Activated CD4-positive, alpha-beta T cell treated with anti-CD3 and anti-CD28 coated beads, Interleukin-2, amount 50 U/mL, for 4 hours (primary cell): ENCODE measurements around the gene INO80C.
A peak's percentile ranks its signal among the peaks of the same experiment; 100 is the strongest.

Experiments
- DNase-seq, 2 experiments: peaks; one replicate each; pipeline ENCODE4 v3.0.0-alpha.2; 2020

The INO80C gene, protein sequence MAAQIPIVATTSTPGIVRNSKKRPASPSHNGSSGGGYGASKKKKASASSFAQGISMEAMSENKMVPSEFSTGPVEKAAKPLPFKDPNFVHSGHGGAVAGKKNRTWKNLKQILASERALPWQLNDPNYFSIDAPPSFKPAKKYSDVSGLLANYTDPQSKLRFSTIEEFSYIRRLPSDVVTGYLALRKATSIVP

DNA sequence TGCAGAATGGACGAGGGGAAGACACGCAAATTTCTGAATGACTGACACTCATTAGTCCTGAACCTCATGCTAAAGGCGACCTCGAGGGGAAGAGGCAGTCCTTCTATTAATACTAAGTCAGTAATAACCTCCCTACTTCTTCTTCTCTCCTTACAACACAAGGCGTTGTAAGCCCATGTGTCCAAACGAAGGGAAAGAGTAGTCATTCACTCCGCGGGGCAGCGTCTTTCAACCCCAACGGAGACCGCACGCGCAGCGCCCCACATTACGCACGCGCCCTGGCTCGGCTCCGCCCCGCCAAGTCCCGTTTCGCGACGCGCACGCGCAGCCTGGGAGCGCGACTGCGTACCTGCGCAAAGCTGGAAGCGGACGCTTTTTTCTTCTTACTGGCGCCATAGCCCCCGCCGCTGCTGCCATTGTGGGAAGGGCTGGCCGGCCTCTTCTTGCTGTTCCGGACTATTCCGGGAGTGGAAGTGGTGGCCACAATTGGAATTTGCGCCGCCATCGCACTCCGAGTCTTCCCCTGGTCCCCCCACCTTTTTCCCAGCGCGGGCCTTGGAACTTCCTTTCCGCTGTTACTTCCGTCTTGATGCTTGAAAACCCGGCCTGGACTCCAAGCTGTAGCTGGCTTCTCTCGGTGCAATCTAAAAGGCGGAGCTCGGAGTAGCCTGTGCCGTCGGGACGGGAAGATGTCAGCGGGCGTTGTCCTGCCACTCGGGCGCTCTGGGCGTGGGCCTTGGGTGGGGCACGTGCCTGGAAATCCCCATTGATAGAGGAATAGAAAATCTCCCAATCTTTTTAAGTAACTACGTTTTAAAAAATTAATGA, at the start of gene INO80C:
Gene INO80C, minus strand, starts transcription at position 591 of the 828 bp plus-strand sequence. Its CDS starts 86 bp downstream, at position 505.
- peak; percentile 87 to 89 for DNase-seq

GRCh38 chr18:35547008-35547605, 49.3 kb upstream of the INO80C start:
- DNase-seq = no peak

GRCh38 chr18:35542356-35542755, 44.6 kb upstream of the INO80C start:
- DNase-seq = no peak

- no peak for DNase-seq
These were observed 37.5 kb upstream of the INO80C start for GRCh38 chr18:35535297-35535696.

GRCh38 chr18:35533916-35534405, 36.2 kb upstream of the INO80C start:
- no peak for DNase-seq

GRCh38 chr18:35528749-35529274, 31.1 kb upstream of the INO80C start:
- DNase-seq = no peak

DNA sequence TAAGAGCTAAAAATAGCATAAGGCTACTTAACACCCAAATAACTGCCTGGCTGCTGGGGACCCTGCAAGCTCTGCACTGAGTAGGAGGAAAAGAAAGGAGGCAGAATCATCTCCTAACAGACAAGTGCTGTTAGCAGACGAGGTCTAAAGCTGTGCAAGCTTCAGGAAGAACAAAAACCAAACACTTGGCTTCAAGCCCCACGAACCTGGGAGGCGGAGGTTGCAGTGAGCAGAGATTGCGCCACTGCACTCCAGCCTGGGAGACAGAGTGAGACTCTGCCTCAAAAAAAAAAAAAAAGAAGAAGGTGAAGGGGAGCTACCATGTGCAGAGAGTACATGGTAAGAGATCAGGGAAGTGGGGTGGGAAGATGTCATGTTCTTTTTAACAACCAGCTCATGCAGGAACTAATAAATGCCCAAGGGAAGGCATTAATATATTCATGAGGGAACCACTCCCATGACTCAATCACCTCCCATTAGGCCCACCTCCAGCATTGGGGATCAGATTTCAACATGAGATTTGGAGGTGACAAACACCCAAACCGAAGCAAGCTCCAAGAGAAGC, 28.8 kb upstream of the INO80C start:
- no peak for DNase-seq

GRCh38 chr18:35525795-35526494, 28.2 kb upstream of the INO80C start:
- no peak for DNase-seq

- no peak for DNase-seq
These were observed 26.5 kb upstream of the INO80C start for GRCh38 chr18:35524226-35524625.

- DNase-seq = no peak
These were observed 24.6 kb upstream of the INO80C start for GRCh38 chr18:35522130-35522959.

DNA sequence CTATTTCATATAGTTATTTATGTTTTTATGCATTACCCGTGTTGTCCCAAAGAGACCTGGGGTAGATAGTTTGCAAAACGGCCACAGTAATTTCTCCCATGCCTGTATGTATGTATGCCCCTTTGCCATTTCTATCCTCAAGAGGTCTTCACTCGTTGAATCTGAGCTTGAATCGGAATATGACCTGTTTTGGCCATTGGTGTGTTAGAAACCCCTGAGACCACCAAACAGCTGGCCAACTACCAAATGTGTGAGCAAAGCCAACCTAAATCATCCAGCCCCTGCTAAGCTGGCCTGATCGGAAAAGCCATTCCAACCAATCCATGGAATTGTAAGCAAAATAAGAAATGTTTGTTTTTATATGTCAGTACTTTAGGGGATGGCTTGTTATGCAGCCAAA, 23.4 kb upstream of the INO80C start:
- DNase-seq = no peak

GRCh38 chr18:35519148-35519899, 21.6 kb upstream of the INO80C start:
- no peak for DNase-seq

DNA sequence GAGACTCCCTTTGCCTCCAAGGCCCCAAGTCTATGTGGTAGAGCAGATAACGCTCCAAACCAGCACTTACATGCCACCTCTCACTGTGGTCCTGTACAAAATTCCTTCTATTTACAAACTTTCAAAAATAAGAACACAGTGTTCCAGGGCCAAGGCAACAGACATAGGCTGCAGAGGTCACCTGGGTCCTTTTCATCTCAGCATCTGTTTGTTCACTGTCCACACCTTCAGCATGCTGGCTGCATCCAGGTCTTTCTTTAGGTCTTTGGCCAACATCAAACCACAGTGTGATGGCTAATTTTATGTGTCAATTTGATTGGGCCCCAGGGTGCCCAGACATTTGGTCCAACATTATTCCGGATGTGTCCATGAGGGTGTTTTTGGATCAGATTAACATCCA, 20.0 kb upstream of the INO80C start:
- no peak for DNase-seq

DNA sequence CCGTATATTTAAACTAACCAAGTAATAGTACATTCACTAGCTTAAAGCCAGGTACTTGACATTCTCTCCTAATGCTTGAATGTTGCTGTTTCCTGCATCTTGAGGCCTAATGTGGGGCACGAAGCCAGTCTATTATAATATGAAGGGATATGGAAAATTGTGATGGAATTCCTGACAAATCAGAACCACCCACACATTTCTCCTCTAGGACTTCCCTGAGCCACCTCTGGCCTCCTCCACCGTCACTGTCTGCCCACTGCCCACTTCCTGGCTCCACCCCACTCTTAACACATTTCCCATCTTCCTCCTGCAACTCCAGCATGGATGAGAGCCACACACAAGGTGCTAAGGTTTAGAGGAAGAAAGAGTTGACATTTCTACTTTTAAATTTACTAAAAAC, 19.0 kb upstream of the INO80C start:
- no peak for DNase-seq

DNA sequence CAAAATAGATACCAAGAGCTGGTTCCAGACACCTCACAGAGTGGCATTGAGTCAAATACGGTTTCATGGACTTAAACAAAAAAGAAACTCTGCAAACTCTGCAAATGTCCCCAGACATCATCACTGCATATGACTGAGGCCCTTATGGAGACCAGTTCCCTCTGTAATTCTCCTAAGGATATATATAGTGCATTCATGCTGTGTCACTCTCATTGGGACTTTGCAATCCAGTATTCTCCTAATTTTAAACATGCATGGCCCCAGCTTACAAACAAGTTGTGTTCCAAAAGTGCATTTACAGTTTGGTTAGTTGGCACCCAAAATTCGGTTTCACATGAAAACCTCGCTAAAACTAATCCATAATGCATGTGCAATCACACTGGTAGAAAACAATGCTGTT, 18.6 kb upstream of the INO80C start:
- no peak for DNase-seq

DNA sequence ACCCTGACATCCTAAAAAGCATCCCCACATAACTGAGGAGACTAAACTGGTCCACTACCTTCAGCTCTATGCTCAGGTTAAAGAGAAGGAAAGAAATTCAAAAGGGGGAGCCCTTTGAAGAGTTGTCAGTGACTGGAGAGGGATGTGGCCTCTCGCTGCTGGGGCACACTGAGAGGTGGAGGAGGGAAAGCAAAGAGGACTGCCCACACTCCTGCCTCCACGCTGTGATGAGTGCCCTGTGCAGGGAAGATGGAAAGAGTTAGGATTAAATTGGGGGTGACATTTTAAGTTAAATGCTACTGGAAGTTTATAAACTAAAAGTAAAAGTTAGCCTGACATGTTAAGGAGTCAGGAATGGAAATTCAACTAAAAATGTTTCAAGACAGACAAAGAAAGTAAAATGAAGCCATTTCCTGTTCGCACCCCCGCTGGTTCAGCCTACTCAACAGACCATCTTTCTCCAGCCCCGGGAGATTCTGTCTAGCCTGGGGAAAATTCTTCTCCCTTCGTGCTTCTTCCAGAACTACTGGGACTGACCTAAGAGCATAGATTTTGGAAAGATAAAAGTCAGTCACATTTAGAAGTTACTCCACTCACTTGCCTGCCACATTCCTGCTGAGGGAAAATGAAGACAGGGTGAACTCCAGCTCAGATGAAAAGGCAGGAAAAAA, 17.8 kb upstream of the INO80C start:
- DNase-seq = no peak

- DNase-seq = no peak
These were observed 17.1 kb upstream of the INO80C start for GRCh38 chr18:35514752-35515459.

GRCh38 chr18:35514283-35514682, 16.5 kb upstream of the INO80C start:
- DNase-seq = no peak

- no peak for DNase-seq
These were observed 15.6 kb upstream of the INO80C start for GRCh38 chr18:35513181-35513936.
